ENCODE results near the gene MYT1. TPM values are rescaled to one million over a fixed set of nuclear protein-coding genes. Genes with fewer than 3 reads are reported as not detected.

The MYT1 gene
- total and polyA plus RNA-seq, 2 of the 13 experiments (the other 11 are each of a cell fraction or from before 2014, with no cell fraction given), result 0.58 to 2.5 TPM

GRCh38 chr20:64271636-64272035 is 107.4 kb downstream of the MYT1 start (continued):
- no peak for TF ChIP-seq ZNF160 (CRISPR knock-in tag; IDR thresholded peaks at IDR 0.05)
- TF ChIP-seq ZNF580 (CRISPR knock-in tag; IDR thresholded peaks at IDR 0.05; ENCODE audit: borderline replicate concordance, low read depth), result no peak
- TF ChIP-seq ZNF775 (CRISPR knock-in tag; IDR thresholded peaks at IDR 0.05; ENCODE audit: borderline replicate concordance), result no peak
- TF ChIP-seq ZFP36L2 (CRISPR knock-in tag; IDR thresholded peaks at IDR 0.05), result no peak
- TF ChIP-seq ZNF569 (CRISPR knock-in tag; IDR thresholded peaks at IDR 0.05; ENCODE audit: borderline replicate concordance), result no peak
- TF ChIP-seq CHD4 (IDR thresholded peaks at IDR 0.05; ENCODE audit: borderline replicate concordance, low read length), result no peak
- TF ChIP-seq DRAP1 (CRISPR knock-in tag; IDR thresholded peaks at IDR 0.05), result no peak

- no peak for TF ChIP-seq LBX2 (CRISPR knock-in tag; IDR thresholded peaks at IDR 0.05; ENCODE audit: borderline replicate concordance)
- BruUV-seq (replicated peaks), result no TSS peak
- Histone ChIP-seq H3K4me1 (ENCODE audit: insufficient read depth, low read length) (no peaks in the 10 kb centered on the region), H3K9me3 (ENCODE audit: low read length) (no peaks in the 10 kb centered on the region), H3K4me3 (replicated peaks in 1 of 3; ENCODE audit: insufficient read depth in 1 of 3, low read depth in 2 of 3, low read length in 3 of 3) (no peak overlapping the region), H3K27me3 (ENCODE audit: control insufficient read depth in 1 of 2, insufficient read depth in 2 of 2, low read length in 2 of 2) (no peaks in the 10 kb centered on the region), H3K9ac (ENCODE audit: insufficient read depth, low read depth, low read length) (no peak overlapping the region), H3K36me3 (replicated peaks in 1 of 2; ENCODE audit: control insufficient read depth in 1 of 2, insufficient read depth in 2 of 2, low read length in 2 of 2) (peaks cover 13 to 41% of the 10 kb centered on the region in 2 experiments), H2AFZ (ENCODE audit: low read length) (no peak overlapping the region), H3K79me2 (ENCODE audit: insufficient read depth, low read length) (no peaks in the 10 kb centered on the region), H4K20me1 (ENCODE audit: insufficient read depth, low read length) (no peaks in the 10 kb centered on the region), H3K27ac (ENCODE audit: extremely low read length, insufficient read depth, low read length) (no peak overlapping the region), H3K4me2 (ENCODE audit: low read depth, low read length) (no peak overlapping the region)
- POLR2A ChIA-PET, result no interaction called here
- CTCF ChIA-PET (ENCODE audit: low intra/inter-chr PET ratio, low total read pairs), result no interaction called here
- 96% methylated on average over 19 of the region's 19 CpGs for WGBS (ENCODE audit: low lambda C conversion rate)
- no peak for FAIRE-seq
- in situ Hi-C loops (cut with HindIII; ENCODE audit: extremely low pct_ligation_motif_present, low pct_unique_long_range_greater_than_20kb) (no loop called here), intact Hi-C loops (cut with micrococcal nuclease; ENCODE audit: unreplicated experiment) (no loop called here)
- no peak for ATAC-seq
- no peak for DNase-seq (ENCODE audit: low spot score)
Observed at GRCh38 chr20:64273109-64273508, 108.9 kb downstream of the MYT1 start.

Measured in HepG2 (cell line).